NCI-H2107 (cell line): Measurements from ENCODE around the gene EEF1G.

Experiments
- DNase-seq: peaks from one replicate; lab custom pipeline; 2025; lab: John Stamatoyannopoulos, UW

The EEF1G gene

DNA sequence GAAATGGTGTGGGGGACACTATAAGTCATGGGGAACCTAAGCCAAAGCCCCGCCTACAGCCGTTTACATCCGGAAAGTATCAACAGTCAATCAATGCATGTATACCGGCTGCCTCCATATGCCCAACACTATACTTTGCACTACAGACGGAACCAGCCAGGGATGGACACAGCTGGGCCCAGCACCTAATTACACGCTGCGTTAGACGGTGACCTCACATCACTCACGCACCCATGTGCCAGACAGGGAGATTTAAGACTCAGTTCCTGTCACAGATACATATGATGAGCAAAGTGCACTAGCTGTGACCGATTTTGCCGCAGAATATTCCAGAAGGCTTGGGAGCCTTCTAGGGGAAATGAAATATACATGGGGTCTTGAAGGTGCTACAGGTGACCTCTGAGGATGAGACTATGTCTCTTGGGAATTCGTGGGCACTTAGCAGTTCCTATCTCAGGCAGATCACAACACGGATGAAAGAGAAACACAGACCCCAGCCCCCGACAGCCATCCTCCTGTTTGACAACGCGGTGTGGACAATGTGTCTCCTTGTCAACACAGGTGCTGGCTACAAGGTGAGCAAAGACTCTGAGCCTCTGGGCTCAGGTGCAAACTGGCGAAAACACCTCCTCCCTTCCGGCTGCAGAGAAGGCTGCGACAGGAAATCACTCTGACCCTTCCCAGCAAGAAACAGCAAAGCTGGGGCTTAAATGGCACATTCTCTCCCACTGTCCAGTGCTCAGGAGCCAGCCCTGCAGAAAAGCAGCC is 35.0 kb downstream of the EEF1G start:
- DNase-seq = no peak

DNA sequence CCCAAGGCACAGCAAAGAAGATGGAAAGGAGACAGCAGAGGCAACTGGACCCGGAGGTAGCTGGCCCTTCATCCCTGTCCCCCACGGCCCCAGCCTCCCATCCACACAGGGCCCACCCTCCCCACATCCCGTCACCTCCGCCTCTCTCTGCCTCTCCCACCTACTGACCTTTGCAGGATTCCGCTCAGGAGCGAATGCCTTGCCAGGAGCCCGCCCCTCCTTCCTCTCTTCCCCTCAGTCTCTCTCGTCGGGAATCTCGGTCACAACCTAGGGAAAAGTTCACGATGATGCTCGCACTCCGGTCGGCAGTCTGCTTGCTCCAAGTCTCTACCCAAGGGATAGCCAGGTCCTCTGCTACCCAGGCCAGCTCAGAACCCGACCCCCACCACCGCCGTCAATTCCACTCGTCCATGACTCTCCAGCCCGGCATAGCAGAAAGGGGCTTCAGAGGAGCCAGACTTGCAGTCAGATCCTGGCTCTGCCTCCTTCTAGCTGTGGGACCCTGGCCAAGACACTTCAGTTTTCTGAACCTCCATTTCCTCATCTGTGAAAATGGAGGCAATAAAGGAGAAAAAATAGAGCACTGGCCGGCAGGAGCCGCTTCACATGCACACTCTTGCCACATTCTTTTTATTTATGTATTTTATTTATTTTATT is 37.3 kb downstream of the EEF1G start:
- no peak for DNase-seq

DNA sequence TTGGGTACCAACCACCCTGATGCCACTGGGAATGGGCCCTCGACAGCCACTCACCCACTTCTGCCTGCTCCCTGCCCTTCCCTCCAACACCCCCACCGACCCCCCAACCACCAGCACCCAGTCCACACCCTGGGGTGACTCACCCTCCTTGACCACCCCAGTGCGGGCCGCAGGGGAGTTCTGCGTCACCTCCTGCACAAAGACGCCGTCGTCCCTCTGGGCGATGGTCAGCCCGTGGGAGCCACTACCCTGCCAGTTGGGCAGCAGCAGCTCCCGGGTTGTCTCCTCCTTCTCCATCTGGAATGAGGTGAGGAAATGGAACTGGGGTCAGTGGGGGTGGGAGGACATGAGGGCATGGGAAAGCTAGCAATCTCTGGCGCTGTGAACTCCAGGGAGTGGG is 37.9 kb downstream of the EEF1G start:
- DNase-seq = no peak

DNA sequence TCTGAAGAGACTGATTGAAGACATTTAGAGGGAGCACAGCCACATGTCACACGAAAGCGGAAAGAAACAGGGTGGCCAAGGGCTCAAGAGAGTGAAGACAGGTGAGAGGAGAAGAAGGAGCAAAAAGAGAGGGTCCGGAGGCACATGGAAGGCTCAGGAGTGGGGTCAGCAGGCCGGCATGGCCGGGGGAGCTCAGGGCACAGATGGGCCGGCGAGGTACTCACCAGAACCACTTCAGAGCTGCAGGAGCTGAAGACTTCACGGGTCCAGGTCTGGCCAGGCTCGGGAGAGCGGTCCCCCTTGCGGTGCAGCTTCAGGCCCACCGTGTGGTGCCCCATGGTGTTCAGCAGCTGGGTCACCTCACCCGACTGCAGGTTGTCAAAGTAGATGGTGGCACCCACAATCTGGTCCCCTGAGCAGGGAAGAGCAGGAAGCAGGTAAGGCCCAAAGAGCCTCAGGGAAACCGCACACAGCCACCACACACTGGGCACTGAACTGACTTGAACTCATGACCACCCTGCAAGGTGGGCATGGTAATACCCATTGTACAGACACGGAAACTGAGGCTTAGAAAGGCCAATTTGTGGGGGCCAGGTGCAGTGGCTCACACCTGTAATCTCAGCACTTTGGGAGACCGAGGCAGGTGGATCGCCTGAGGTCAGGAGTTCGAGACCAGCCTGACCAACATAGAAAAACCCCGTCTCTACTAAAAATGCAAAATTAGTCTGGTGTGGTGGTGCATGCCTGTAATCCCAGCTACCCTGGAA is 38.7 kb downstream of the EEF1G start:
- no peak for DNase-seq

DNA sequence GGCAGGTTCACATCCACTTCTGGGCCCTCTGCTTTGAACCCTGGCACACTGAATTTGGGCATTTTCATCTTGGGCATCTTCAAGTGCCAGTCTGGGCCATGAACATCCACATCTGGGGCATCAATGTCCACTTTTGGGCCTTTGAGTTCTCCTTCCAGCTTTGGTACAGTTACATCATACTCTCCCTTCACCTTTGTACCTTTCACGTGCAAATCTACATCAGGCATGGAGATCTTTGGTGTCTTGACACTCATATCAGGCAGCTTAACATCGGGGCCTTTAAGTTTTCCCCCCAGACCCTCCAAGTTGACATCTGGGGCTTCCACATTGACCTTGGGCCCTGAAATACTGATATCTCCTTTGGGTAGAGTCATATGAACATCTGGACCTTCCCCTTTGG is 41.6 kb downstream of the EEF1G start:
- DNase-seq = no peak

DNA sequence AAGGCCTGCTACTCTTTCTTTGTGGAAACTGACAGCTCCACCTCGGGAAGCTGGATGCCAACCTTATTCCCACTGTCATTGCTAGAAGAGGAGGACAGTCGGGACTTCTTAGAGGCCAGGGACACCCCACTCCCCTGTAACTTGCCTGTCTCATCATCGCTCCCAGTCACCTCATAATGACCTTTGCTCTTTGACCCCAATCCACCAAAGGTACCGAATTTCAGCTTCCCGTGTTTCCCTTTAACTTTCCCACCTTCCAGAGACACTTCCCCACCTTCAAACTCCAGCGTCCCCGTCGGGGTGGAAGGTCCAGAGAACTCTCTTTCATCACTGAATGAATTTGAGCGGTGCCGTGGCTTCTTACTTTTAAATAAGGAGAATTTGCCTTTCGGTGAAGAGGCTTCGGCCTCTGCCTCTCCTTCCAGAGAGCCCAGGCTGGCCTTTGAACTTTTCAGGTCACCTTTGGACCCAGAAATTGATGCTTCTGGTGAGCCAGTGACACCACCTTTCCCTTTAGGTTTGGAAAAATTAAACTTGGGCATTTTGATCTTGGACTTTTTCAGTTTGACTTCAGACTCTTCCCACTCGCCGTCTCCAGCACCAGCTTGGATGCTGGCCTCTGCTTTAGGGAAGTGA is 56.8 kb downstream of the EEF1G start:
- no peak for DNase-seq

DNA sequence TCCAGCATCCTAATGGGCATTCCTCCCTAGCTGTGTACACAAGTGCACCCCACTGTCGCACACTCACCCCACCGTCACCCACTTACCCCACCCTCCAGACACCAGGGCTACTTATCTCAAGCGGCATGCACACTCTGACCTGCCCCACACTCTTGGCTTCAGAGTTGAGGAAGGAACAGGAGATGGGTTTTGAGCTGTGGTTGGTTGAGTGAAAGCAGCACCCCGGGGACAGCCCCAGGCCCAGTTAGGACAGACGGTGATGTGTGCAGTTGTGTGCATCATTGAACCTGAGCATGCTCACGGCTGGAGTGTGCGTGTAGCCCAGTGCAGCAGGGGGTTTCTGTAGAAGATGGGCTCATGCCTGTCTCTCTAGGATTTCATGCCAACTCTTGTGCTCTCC is 59.5 kb downstream of the EEF1G start:
- no peak for DNase-seq

DNA sequence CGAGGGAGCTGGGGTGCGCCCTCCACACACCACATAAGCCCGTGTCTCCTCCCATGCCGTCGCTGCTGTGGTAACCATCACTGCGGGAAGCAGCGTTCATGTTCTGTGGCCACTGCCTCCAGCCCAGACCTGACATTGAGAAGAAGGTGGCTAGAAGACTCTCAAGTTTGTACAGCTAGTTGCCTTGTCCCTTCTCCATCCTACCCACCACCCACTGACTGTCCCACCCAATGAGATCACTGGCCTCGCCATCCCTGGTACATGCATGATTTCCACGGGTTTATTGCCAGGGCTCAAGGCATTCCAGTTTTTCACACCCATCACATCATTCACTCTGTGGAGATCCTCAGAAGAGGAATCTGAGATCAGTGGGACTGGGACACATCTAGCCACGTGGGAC is 60.1 kb downstream of the EEF1G start:
- no peak for DNase-seq

DNA sequence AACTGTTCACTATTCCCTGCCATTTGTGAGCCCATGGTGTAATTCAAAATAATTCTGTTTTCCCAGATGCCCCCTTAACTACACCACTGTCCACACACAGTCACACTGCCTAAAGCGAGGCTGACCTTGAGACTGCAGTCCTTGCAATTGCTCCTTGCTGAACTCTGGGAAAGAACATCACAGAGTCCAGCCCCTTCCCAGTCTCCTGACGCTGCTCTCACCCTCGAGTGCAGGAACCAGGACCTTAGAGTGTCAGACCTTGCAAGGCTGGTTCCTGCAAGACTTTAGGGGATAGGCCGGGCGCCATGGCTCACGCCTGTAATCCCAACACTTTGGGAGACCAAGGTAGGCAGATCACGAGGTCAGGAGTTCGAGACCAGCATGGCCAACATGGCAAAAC is 60.7 kb downstream of the EEF1G start:
- no peak for DNase-seq
